Lung (tissue), 12 donors: ENCODE measurements around the gene HNRNPC. TPM values are rescaled to one million over a fixed set of nuclear protein-coding genes. Genes with fewer than 3 reads are reported as not detected.
A peak's percentile ranks its signal among the peaks of the same experiment; 100 is the strongest.
"Not testable (repeated sequence)": the region's sequence is repeated elsewhere in the genome, so short reads cannot be mapped to it uniquely, and the experiment has no call there.

ENCODE experiments used
- ATAC-seq: fragments of 200-7000 bp; cut with Tn5 transposase; one replicate; pipeline ENCODE4 v1.9.1; 2020; ENCODE audit warnings: moderate number of reproducible peaks; ENCODE audit not compliant: insufficient read depth, low FRiP score
- DNase-seq, 3 donors: peaks; one replicate each; pipeline ENCODE4 v3.0.0-alpha.2; 2013 to 2017
- H3K27ac ChIP-seq, 2 donors: one replicate each; pipeline ENCODE4 v1.5.1; 2013; ENCODE audit warnings: mild to moderate bottlenecking in 2 of 2, moderate library complexity in 2 of 2, control low read depth in 1 of 2, inconsistent platforms in 1 of 2, low read depth in 1 of 2, low read length in 1 of 2
- H3K27me3 ChIP-seq, 3 donors: one replicate each; pipeline ENCODE4 v1.5.1; 2013; ENCODE audit warnings: low read length in 2 of 3; ENCODE audit not compliant: control insufficient read depth in 3 of 3, insufficient read depth in 3 of 3
- H3K36me3 ChIP-seq, 4 donors: one replicate each; pipeline ENCODE4 v1.5.1; 2013; ENCODE audit warnings: low read length in 4 of 4, mild to moderate bottlenecking in 1 of 4, moderate library complexity in 1 of 4; ENCODE audit not compliant: control insufficient read depth in 4 of 4, insufficient read depth in 4 of 4
- H3K4me1 ChIP-seq, 5 donors: one replicate each; pipeline ENCODE4 v1.5.1; 2013; ENCODE audit warnings: low read length in 5 of 5, mild to moderate bottlenecking in 2 of 5, moderate library complexity in 1 of 5; ENCODE audit not compliant: control insufficient read depth in 5 of 5, insufficient read depth in 5 of 5
- H3K4me3 ChIP-seq: one replicate; pipeline ENCODE4 v1.5.1; 2013; ENCODE audit warnings: mild to moderate bottlenecking, control low read depth, moderate library complexity
- H3K9ac ChIP-seq, 2 donors: one replicate each; pipeline ENCODE4 v1.5.1; 2013; ENCODE audit warnings: low read length in 2 of 2, control low read depth in 1 of 2; ENCODE audit not compliant: insufficient read depth in 1 of 2
- H3K9me3 ChIP-seq, 4 donors: one replicate each; pipeline ENCODE4 v1.5.1; 2013; ENCODE audit warnings: low read length in 3 of 4, mild to moderate bottlenecking in 1 of 4, moderate library complexity in 1 of 4; ENCODE audit not compliant: control insufficient read depth in 4 of 4, insufficient read depth in 3 of 4
- WGBS, 2 donors: extraction: QIAGEN DNeasy Blood & Tissue Kit; methylation state at CpG; one replicate each; pipeline ENCODE4 v1.1.7; 2013; 5-methylcytosine and 5-hydroxymethylcytosine counted together
- polyA plus RNA-seq, 2 donors: library from polyadenylated mRNA; stranded (reverse); fragments of 200-250 nt; gene quantifications; one replicate each; pipeline ENCODE4 v1.2.1, GENCODE V29; 2013
- total RNA-seq, 2 donors: library from RNA; depleted of rRNA in 1 of 2; stranded (reverse); fragments of >200 nt in 1 of 2; gene quantifications; one replicate each; pipeline ENCODE4 v1.2.1, GENCODE V29; 2014 to 2021
- TF ChIP-seq, protein P1 (sequence below): IDR thresholded peaks from 2 replicates; pipeline ENCODE4 v1.5.1; 2012; ENCODE audit warnings: mild to moderate bottlenecking; ENCODE audit errors: control extremely low read depth, extremely low read depth
- donor health status: control.
- donor health status: control.
- donor health status: Bipolar disorder and iron deficiency.
- donor health status: healthy.
- donor health status: DM: yes; HTN: yes; CAD: no.

The HNRNPC gene
- total and polyA plus RNA-seq, 4 donors = 302 to 589 (median 542) TPM

DNA sequence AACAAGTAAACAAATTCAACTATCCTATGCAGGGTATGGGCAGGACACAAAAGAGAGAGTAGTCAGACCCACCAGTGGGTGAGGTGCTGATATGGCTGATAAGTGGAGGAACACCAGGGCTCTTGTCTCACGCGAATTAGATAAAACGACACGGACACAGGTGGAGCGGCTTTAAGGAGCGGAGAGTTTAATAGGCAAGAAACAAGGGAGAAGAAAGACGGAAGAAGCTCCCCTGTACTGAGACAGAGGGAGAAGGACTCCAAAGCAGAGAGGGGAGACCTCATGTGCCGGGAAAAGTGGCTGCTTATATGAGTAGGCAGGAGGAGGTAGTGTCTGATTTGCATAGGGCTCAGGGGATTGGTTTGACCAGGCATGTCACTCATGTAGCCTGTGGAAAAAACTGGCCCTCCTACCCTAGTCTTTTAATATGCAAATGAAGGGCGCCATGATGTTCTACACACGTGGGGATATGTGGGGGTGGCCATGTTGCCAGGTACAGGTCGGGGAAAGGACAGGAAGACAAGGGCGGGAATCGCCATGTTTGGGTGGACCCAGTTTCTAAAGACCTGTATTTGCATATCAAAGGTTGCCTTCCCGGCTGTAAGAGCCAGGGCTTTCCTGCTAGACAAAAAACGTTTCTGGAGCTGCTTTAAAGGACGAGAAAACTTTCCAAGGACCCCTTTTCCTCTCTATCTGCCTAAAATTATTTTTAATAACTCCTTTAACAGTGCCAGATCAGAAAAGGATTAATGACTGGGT is 39.4 kb upstream of the HNRNPC start:
- ATAC-seq (peak; percentile 81), DNase-seq (peak; percentile 78 to 90 (median 82))
- Histone ChIP-seq H3K36me3 (no peaks in the 10 kb centered on the region), H3K9me3 (peaks cover 0 to 2% (median 0%) of the 10 kb centered on the region in 4 donors), H3K4me3 (no peak overlapping the region), H3K4me1 (peaks cover 0 to 4% (median 0%) of the 10 kb centered on the region in 5 donors), H3K9ac (peak overlapping the region in 1 of 2 donors; percentile 55), H3K27ac (peak overlapping the region; percentile 72 to 87), H3K27me3 (peaks cover 0 to 3% (median 0%) of the 10 kb centered on the region in 3 donors)
- TF ChIP-seq, protein P1, sequence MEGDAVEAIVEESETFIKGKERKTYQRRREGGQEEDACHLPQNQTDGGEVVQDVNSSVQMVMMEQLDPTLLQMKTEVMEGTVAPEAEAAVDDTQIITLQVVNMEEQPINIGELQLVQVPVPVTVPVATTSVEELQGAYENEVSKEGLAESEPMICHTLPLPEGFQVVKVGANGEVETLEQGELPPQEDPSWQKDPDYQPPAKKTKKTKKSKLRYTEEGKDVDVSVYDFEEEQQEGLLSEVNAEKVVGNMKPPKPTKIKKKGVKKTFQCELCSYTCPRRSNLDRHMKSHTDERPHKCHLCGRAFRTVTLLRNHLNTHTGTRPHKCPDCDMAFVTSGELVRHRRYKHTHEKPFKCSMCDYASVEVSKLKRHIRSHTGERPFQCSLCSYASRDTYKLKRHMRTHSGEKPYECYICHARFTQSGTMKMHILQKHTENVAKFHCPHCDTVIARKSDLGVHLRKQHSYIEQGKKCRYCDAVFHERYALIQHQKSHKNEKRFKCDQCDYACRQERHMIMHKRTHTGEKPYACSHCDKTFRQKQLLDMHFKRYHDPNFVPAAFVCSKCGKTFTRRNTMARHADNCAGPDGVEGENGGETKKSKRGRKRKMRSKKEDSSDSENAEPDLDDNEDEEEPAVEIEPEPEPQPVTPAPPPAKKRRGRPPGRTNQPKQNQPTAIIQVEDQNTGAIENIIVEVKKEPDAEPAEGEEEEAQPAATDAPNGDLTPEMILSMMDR = no peak
- whole genome bisulfite sequencing, 2 donors = 5 to 7% methylated on average over 16 of the region's 16 CpGs

DNA sequence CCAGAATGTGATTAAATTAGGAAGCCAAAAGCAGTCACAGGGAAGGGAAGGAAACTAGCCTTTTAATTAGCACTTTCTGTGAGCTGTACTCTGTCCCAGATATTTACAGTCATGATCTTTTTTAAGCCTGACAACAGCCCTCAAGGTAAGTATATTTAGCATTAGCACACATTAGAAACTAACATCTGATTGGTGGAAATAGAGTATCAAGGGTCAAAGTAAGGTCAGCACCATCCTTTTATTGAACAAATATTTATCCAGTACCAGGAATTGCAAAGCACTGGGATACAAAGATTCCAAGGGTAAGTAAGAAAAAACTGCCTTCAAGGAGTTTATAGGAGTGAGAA is 38.9 kb upstream of the HNRNPC start:
- peak; percentile 37 for ATAC-seq

DNA sequence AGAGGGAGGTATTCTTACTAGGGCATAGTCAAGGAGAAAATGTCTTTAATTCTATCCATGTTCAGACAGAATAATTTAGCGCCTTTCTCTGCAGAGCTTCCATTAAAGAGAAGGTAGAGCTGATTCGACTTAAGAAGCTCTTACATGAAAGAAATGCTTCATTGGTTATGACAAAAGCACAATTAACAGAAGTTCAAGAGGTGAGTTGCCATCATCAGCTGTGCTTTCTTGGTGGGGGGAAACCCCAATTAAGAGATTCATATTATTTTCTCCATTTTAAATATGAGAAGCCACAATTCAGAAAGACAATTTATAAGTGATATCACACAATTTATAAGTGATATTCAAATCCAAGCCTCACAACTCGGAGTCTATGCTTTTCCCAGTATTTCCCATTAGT is 38.4 kb upstream of the HNRNPC start:
- peaks cover 0 to 2% (median 0%) of the 10 kb centered on the region in 4 donors for H3K9me3 ChIP-seq
- no peak overlapping the region for H3K9ac ChIP-seq
- no peak overlapping the region for H3K4me3 ChIP-seq
- DNase-seq (no peak), ATAC-seq (no peak)
- WGBS, 2 donors = 82 to 87% methylated on average over 3 of the region's 3 CpGs
- peaks cover 0 to 4% (median 0%) of the 10 kb centered on the region in 5 donors for H3K4me1 ChIP-seq
- peaks cover 0 to 3% (median 0%) of the 10 kb centered on the region in 3 donors for H3K27me3 ChIP-seq
- H3K36me3 ChIP-seq = no peaks in the 10 kb centered on the region
- H3K27ac ChIP-seq = peak overlapping the region in 1 of 2 donors; percentile 87
- TF ChIP-seq, protein P1 = no peak

More for the DNA sequence above, 38.9 kb upstream of the HNRNPC start:
- H3K36me3 ChIP-seq = no peaks in the 10 kb centered on the region
- H3K9ac ChIP-seq = no peak overlapping the region
- H3K4me3 ChIP-seq = no peak overlapping the region
- H3K9me3 ChIP-seq = peaks cover 0 to 2% (median 0%) of the 10 kb centered on the region in 4 donors
- H3K27ac ChIP-seq = peak overlapping the region in 1 of 2 donors; percentile 87
- H3K27me3 ChIP-seq = peaks cover 0 to 3% (median 0%) of the 10 kb centered on the region in 3 donors
- H3K4me1 ChIP-seq = peaks cover 0 to 4% (median 0%) of the 10 kb centered on the region in 5 donors
- DNase-seq = peak in 1 of 3 donors; percentile 9
- TF ChIP-seq, protein P1 = no peak

DNA sequence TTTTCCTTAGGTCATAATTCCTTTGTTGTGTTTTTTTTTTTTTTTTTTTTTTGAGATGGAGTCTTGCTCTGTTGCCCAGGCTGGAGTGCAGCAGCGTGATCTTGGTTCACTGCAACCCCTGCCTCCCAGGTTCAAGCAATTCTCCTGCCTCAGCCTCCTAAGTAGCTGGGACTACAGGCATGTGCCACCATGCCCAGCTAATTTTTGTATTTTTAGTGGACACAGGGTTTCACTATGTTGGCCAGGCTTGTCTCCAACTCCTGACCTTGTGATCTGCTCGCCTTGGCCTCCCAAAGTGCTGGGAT is 33.5 kb upstream of the HNRNPC start:
- not testable (repeated sequence) for H3K36me3 ChIP-seq
- 95% methylated on average over 2 of the region's 2 CpGs for WGBS, 2 donors

More for the DNA sequence above, 33.5 kb upstream of the HNRNPC start:
- not testable (repeated sequence) for ATAC-seq, H3K9ac ChIP-seq, H3K27ac ChIP-seq, H3K4me1 ChIP-seq, H3K9me3 ChIP-seq, DNase-seq, H3K4me3 ChIP-seq
- peaks cover 0 to 13% (median 5%) of the 10 kb centered on the region in 3 donors for H3K27me3 ChIP-seq
